Left cardiac atrium (tissue), 4 donors: ENCODE results near the gene IL9. TPM values are rescaled to one million over a fixed set of nuclear protein-coding genes. Genes with fewer than 3 reads are reported as not detected.

Source experiments
- ATAC-seq, 2 donors: fragments of 200-7000 bp; cut with Tn5 transposase; one replicate each; pipeline ENCODE4 v1.9.1; 2020; ENCODE audit warnings: mild to moderate bottlenecking in 2 of 2, moderate library complexity in 2 of 2
- DNase-seq: peaks from one replicate; pipeline ENCODE4 v3.0.0-alpha.2; 2020
- intact Hi-C, 2 donors: fragments of 100-400 bp; cut with DNase I; formaldehyde crosslinking; loops; one replicate each; pipeline versions ENCODE4 v1.14.1 to v1.15.1; 2022 to 2023
- total RNA-seq, 2 donors: library from RNA; stranded (reverse); fragmentation: NEBNext Ultra II Directional; extraction: Animal tissue kit (Norgen Biotek cat#: 25700); gene quantifications; one replicate each; pipeline ENCODE4 v1.2.1, GENCODE V29; 2021
- donor health status: DM: no; HTN: yes; CAD: no.
- donor health status: DM: no; HTN: yes; CAD: no; lungs with severe emphysema.
- donor health status: DM: yes; HTN: yes; CAD: no.
- donor health status: Dilated cardiomyopathy.

The IL9 gene
- total RNA-seq, 2 donors from 2014 or later, result not detected

DNA sequence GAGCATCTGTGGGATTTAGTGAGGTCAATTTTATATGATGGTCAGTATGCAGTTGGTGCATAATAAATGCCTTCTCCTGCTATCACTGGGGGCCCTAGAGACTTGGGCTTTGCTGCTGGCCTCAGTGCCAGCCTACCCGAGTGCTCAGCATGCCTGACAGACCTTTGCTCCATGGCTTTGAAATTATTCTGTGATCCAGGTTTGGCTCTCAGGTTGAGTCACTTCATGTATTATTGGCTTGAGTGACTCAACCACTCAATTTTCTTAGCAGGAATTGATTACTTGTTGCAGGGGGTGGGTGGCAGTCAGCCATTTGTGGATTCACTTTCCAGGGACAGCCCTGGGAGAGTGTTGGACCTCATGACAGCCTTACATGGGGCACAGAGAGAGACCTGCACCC, 47.7 kb downstream of the IL9 start:
- ATAC-seq, result no peak
- no peak for DNase-seq
- intact Hi-C loops, result no loop called here

DNA sequence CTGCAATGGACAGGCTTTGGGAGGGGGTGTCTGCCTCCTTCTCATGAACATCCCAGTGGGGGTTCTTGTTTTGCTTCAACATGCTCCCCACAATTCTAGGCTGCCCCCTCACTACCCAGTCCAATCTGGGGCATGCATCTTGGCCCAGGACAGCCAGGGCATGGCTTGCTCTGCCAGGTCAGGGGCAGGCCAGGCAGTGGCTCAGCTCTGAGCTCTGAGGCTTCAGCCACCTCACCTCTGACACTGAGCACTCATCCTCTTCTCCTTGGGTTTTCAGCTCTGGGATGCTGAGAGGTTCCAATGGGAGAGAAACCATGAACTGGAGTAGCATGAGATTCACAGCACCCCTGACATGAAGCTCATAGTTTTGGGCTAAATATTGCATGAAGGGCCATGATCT, 49.3 kb downstream of the IL9 start:
- ATAC-seq, result no peak
- no peak for DNase-seq
- intact Hi-C loops, result no loop called here

DNA sequence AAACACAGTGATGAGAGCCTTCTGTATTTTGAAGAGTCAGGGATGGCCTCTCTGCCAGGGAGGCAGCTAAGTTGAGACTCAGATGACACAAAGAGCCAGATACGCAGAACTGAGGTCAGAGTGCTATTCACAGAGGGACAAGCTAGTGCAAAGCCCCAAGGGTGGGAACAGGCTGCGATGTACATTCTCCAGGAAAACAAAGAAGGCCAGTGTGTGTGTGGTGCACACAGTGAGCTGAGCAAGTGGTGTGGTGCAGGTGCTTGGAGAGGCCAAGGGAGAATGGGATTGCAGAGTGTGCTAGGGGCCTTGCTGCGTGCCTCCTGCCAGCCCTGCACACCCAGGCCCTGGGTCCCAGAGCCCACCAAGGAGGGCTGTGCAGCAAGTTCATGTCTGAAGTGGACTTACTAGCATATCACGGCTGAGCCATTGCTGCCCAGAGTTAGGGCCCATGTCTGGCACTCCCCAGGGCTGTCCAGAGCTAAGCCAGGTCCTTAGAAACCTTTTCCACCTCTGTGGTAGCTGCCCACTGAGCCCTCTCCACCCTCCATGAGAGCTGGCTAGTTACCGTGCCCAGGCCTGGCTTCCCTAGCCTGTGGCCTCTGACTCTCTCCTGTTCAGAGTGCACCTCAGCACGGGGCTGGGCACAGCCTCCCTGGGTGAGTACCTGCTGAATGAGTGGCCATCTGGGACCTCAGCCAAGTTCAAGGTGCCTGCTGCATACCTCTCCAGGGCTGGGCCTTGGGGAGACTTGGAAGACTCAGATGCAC, 51.9 kb downstream of the IL9 start:
- ATAC-seq (peak in 1 of 2 donors; percentile 14), DNase-seq (no peak)

DNA sequence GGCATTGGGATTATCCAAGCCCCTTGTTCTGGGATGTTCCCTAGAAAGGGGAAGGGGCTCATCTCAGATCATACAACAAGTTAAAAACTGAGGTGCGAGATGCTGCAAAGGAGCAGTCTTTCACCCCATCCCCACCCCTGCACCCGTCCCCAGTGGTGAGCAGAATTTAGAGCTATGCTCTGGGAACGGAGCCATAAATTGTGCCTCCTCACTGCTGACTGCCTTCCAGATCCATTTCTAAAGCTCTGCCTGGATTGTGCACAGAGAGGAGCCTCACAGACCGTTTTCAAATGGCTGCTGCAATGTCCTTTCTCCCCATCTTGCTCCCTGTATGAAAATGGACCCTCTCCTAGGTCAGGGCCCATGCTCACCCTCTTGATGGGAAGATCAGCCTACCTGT, 52.9 kb downstream of the IL9 start:
- ATAC-seq (no peak), DNase-seq (no peak)

More for the DNA sequence above, 51.9 kb downstream of the IL9 start:
- intact Hi-C loops, result no loop called here

More for the DNA sequence above, 52.9 kb downstream of the IL9 start:
- intact Hi-C loops, result no loop called here

Other genes starting within 250 kb of the IL9 start
- under 1 TPM in 1 of 2 donors, not detected in 1; 0.76 TPM for gene SLC25A48, start 61.2 kb downstream of the IL9 start, total RNA-seq
- not detected for gene LECT2, start 59.1 kb upstream of the IL9 start, total RNA-seq
- 100 to 1,000 TPM in 1 of 2 donors, 10 to 100 TPM in 1; 79.7 to 130 TPM for gene TGFBI, start 133.1 kb upstream of the IL9 start, total RNA-seq
- 10 to 100 TPM; 43.1 to 50.8 TPM for gene SMAD5, start 237.0 kb upstream of the IL9 start, total RNA-seq